ENCODE results near the gene PTTG1IP. TPM values are rescaled to one million over a fixed set of nuclear protein-coding genes. Genes with fewer than 3 reads are reported as not detected.

The PTTG1IP gene
- total and polyA plus RNA-seq, 2 donors (not counting 1 experiment from before 2014, with no cell fraction given): 30.7 to 58.6 TPM

DNA sequence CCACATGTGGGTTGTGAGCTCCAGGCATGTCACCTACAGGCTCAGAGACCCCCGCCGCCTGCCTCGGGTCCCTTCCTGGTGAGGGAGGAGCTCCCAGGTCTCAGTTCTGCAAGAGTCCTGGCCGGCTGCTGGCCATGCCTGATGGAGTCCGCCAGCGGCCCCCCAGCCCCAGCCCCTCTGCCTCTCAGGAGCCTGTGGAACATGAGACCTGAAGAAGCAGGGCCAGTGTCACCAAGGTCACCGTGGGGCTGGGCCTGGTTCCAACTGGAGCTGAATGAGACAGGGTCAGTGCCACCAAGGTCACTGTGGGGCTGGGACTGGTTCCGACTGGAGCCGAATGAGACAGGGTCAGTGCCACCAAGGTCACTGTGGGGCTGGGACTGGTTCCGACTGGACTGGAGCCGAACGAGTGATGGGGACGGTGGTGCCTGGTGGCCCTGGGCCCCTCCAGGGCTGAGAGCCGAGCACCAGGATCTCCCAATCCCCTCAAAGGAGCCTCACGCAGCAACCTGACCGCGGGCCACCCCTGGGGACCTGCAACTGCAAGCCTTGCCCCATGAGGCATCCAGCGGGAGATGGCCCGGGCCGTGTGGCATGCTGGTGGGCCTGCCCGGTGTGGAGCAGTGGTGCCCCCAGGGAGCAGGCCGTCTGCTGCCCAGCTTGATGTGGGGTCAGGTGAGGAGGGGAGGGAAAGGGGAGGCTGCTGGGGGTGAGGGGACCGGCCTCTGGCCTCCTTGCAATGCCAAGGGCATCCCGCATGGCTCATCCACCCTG, 14.5 kb upstream of the PTTG1IP start:
- Mint-ChIP-seq H3K27me3 (no peaks in the 10 kb centered on the region), H3K27ac (peak overlapping the region; percentile 20), H3K9me3 (ENCODE audit: insufficient read depth) (no peaks in the 10 kb centered on the region), H3K4me1 (peaks cover 5% of the 10 kb centered on the region), H3K4me3 (no peak overlapping the region)
- Histone ChIP-seq H3K4me2 (replicated peaks; ENCODE audit: low read depth, low read length, poor library complexity, severe bottlenecking) (no peak overlapping the region), H3K4me3 (ENCODE audit: control extremely low read depth in 1 of 5, extremely low read depth in 1 of 5, insufficient read depth in 1 of 5, low read depth in 2 of 5, low read length in 4 of 5) (no peak overlapping the region), H3K79me2 (ENCODE audit: control insufficient read depth, insufficient read depth, low read length) (peaks cover 15% of the 10 kb centered on the region), H3K9ac (ENCODE audit: low read length) (no peak overlapping the region), H3K9me3 (ENCODE audit: control extremely low read depth in 1 of 3, control insufficient read depth in 2 of 3, insufficient read depth in 1 of 3, low read length in 2 of 3) (no peaks in the 10 kb centered on the region), H3K27me3 (replicated peaks in 1 of 4; ENCODE audit: control extremely low read depth in 1 of 4, control insufficient read depth in 3 of 4, insufficient read depth in 4 of 4, low read length in 3 of 4) (no peaks in the 10 kb centered on the region), H4K20me1 (ENCODE audit: control insufficient read depth, insufficient read depth, low read length, poor library complexity, severe bottlenecking) (peaks cover 38% of the 10 kb centered on the region), H3K4me1 (ENCODE audit: control insufficient read depth in 2 of 2, insufficient read depth in 2 of 2, low read length in 2 of 2) (peaks cover 3 to 5% of the 10 kb centered on the region in 2 donors), H3K36me3 (replicated peaks in 1 of 2; ENCODE audit: control extremely low read depth in 1 of 2, control insufficient read depth in 1 of 2, extremely low read depth in 1 of 2, insufficient read depth in 2 of 2, low read length in 1 of 2) (peaks cover 0 to 67% of the 10 kb centered on the region in 2 experiments), H2AFZ (ENCODE audit: insufficient read depth, low read depth, low read length, poor library complexity, severe bottlenecking) (no peak overlapping the region), H3K27ac (ENCODE audit: low read length in 2 of 2) (no peak overlapping the region)
- no peak for ATAC-seq (ENCODE audit: low read depth)
- intact Hi-C loops (cut with micrococcal nuclease): no loop called here
- ChIA-PET CTCF (interaction anchor here (12.5 kb wide), 1 partner anchor 43 kb away, joined by 204 read pairs; no protein-coding TSS in a partner anchor), POLR2A (no interaction called here)
- DNase-seq: no peak
- WGBS (ENCODE audit: insufficient coverage): 95% methylated on average over 21 of the region's 24 CpGs
- TF ChIP-seq, protein P1, sequence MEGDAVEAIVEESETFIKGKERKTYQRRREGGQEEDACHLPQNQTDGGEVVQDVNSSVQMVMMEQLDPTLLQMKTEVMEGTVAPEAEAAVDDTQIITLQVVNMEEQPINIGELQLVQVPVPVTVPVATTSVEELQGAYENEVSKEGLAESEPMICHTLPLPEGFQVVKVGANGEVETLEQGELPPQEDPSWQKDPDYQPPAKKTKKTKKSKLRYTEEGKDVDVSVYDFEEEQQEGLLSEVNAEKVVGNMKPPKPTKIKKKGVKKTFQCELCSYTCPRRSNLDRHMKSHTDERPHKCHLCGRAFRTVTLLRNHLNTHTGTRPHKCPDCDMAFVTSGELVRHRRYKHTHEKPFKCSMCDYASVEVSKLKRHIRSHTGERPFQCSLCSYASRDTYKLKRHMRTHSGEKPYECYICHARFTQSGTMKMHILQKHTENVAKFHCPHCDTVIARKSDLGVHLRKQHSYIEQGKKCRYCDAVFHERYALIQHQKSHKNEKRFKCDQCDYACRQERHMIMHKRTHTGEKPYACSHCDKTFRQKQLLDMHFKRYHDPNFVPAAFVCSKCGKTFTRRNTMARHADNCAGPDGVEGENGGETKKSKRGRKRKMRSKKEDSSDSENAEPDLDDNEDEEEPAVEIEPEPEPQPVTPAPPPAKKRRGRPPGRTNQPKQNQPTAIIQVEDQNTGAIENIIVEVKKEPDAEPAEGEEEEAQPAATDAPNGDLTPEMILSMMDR (IDR thresholded peaks at IDR 0.05): no peak
- no peak for TF ChIP-seq EZH2 (IDR thresholded peaks at IDR 0.05; ENCODE audit: borderline replicate concordance, insufficient read depth, low read depth, low read length, poor library complexity, severe bottlenecking)

DNA sequence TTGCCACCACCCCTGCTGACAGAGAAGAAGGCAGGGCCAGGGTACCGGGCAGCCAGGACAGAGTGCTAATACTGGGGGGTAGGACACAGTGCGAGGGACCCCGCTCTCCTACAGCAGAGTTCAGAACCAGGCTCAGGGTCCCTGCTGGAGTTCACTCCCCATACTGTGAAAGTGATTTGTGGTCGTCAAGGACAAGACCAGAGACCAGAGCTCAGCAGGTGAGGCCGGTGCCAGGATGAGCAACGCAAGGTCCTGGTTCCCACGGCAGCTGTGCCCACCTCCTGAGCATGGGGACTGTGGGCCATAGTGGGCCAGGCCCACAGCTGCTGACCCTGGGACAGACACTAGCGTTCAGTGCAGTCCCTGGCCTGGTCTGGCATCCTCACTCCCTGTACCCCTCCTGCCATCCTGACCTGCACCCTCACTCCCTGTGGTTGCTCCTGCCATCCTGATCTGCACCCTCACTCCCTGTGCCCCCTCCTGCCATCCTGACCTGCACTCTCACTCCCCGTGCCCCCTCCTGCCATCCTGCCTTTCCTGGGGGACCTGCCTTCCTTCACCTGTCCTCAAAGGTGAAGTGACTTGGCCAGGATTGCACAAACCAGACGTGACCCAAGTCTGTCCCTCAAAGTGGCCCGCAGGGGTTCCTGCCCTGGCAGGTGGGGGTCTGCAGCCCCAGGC, 13.8 kb upstream of the PTTG1IP start:
- peaks cover 6% of the 10 kb centered on the region for H3K4me1 Mint-ChIP-seq
- H3K79me2 ChIP-seq (ENCODE audit: control insufficient read depth, insufficient read depth, low read length): peaks cover 12% of the 10 kb centered on the region
- no peak overlapping the region for H3K4me3 ChIP-seq (ENCODE audit: control extremely low read depth in 1 of 5, extremely low read depth in 1 of 5, insufficient read depth in 1 of 5, low read depth in 2 of 5, low read length in 4 of 5)
- H3K4me1 ChIP-seq (ENCODE audit: control insufficient read depth in 2 of 2, insufficient read depth in 2 of 2, low read length in 2 of 2): peaks cover 2 to 4% of the 10 kb centered on the region in 2 donors
- H3K27ac Mint-ChIP-seq: peak overlapping the region; percentile 10
- H3K27me3 ChIP-seq (replicated peaks in 1 of 4; ENCODE audit: control extremely low read depth in 1 of 4, control insufficient read depth in 3 of 4, insufficient read depth in 4 of 4, low read length in 3 of 4): no peaks in the 10 kb centered on the region
- peaks cover 36% of the 10 kb centered on the region for H4K20me1 ChIP-seq (ENCODE audit: control insufficient read depth, insufficient read depth, low read length, poor library complexity, severe bottlenecking)
- no peak for ATAC-seq (ENCODE audit: low read depth)
- no peaks in the 10 kb centered on the region for H3K9me3 ChIP-seq (ENCODE audit: control extremely low read depth in 1 of 3, control insufficient read depth in 2 of 3, insufficient read depth in 1 of 3, low read length in 2 of 3)
- no peak for DNase-seq
- H3K4me3 Mint-ChIP-seq: no peak overlapping the region
- TF ChIP-seq, protein P1 (IDR thresholded peaks at IDR 0.05): no peak
- TF ChIP-seq EZH2 (IDR thresholded peaks at IDR 0.05; ENCODE audit: borderline replicate concordance, insufficient read depth, low read depth, low read length, poor library complexity, severe bottlenecking): no peak
- 96% methylated on average over 11 of the region's 11 CpGs for WGBS (ENCODE audit: insufficient coverage)
- H3K9ac ChIP-seq (ENCODE audit: low read length): no peak overlapping the region
- ChIA-PET POLR2A (no interaction called here), CTCF (interaction anchor here (12.5 kb wide), 1 partner anchor 44 kb away, joined by 204 read pairs; no protein-coding TSS in a partner anchor)
- intact Hi-C loops (cut with micrococcal nuclease): no loop called here
- H3K27ac ChIP-seq (ENCODE audit: low read length in 2 of 2): no peak overlapping the region
- no peaks in the 10 kb centered on the region for H3K27me3 Mint-ChIP-seq
- H3K36me3 ChIP-seq (replicated peaks in 1 of 2; ENCODE audit: control extremely low read depth in 1 of 2, control insufficient read depth in 1 of 2, extremely low read depth in 1 of 2, insufficient read depth in 2 of 2, low read length in 1 of 2): peaks cover 0 to 67% of the 10 kb centered on the region in 2 experiments
- no peaks in the 10 kb centered on the region for H3K9me3 Mint-ChIP-seq (ENCODE audit: insufficient read depth)
- H3K4me2 ChIP-seq (replicated peaks; ENCODE audit: low read depth, low read length, poor library complexity, severe bottlenecking): no peak overlapping the region
- no peak overlapping the region for H2AFZ ChIP-seq (ENCODE audit: insufficient read depth, low read depth, low read length, poor library complexity, severe bottlenecking)
